HG03097 (cell line): ENCODE data around the gene SCGB2B2.
"Not testable (repeated sequence)": the region's sequence is repeated elsewhere in the genome, so short reads cannot be mapped to it uniquely, and the experiment has no call there.

Source experiments
- ATAC-seq: cut with Tn5 transposase; IDR thresholded peaks from one replicate; pipeline ENCODE4 v1.9.1; 2021; ENCODE audit not compliant: unreplicated experiment, low FRiP score

SCGB2B2 gene

DNA sequence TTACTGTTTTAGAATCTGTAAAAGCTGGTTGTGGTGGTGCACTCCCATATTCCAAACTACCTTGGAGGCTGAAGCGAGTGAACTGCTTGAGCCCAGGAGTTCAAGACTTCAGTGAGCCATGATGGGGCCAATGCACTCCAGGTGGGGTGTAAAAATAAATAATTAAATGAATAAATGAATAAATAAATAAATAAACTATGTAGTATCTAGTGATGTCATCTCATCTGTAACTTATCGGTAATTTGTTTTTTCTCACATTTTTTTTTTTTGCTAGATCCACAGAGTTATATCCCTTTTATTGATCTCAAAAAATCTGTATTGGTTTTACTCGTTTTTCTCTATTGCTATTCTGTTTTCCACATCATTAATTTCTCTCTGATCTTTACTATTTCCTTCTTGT lies 5.0 kb downstream of the SCGB2B2 start:
- ATAC-seq = no peak

DNA sequence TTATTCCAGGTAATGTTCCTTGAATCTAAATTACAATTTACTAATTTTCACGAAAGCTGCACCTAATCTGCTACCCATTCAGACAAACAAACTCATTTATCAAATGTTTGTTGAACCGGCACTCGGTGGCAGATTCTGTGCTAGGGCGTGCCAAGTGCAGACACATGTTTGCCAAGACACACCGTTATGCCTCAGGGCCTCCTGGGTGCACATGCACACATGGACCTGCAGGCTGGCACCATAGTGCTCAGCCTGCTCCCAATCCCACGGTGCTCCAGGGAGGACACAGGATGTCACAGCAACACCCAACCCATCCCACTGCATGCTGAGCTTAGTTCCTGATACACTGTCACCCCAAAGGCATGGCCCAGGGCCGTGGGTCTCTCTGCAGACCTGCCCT lies 7.7 kb downstream of the SCGB2B2 start:
- ATAC-seq = no peak

DNA sequence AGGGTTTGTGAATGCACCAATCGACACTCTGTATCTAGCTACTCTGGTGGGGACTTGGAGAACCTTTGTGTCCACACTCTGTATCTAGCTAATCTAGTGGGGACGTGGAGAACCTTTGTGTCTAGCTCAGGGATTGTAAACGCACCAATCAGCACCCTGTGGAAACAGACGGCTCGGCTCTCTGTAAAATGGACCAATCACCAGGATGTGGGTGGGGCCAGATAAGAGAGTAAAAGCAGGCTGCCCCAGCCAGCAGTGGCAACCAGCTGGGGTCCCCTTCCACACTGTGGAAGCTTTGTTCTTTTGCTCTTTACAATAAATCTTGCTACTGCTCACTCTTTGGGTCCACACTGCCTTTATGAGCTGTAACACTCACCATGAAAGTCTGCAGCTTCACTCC lies 8.3 kb downstream of the SCGB2B2 start:
- not testable (repeated sequence) for ATAC-seq

DNA sequence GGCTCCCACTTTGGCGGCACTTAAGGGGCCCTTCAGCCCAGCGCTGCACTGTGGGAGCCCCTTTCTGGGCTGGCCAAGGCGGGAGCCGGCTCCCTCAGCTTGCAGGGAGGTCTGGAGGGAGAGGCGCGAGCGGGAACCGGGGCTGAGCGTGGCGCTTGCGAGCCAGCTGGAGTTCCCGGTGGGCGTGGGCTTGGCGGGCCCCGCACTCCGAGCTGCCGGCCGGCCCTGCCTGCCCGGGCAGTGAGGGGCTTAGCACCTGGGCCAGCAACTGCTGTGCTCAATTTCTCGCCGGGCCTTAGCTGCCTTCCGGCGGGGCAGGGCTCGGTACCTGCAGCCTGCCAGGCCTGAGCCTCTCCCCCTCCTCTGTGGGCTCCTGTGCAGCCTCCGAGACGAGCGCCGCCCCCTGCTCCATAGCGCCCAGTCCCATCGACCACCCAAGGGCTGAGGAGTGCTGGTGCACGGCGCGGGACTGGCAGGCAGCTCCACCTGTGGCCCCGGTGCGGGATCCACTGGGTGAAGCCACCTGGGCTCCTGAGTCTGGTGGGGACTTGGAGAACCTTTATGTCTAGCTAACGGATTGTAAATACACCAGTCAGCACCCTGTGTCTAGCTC lies 8.8 kb downstream of the SCGB2B2 start:
- not testable (repeated sequence) for ATAC-seq

DNA sequence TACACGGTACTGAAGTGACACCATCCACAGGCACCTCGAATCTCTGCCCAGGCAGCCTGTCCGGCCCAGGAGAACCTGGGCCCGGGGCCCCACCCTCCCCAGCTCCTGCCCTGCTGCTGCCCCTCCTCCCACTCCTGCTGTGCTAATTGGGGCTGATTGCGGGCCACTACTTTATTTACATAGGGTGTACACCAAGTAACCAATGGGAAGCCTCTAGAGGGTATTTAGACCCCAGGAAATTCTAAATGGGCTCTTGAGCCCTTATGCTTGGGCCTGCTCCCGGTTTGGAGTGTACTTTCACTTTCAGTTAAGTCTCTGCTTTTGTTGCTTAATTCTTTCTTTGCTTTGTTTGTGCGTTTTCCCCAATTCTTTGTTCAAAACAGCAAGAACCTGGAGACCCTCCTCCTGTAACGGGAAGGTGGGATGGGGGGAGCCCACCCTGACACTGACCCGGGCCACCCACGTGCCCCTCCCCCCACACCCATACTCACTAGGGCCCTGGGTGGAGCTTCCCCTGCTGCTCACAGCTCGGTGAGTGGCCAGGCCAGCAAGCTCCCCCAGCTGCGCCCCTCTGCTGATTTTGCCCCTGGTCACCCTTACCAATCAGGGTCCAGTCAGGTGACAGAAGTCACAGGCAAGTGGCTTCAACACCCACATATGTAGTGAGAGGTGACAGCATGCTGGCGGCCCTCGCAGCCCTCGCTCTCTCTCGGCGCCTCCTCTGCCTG lies 9.4 kb downstream of the SCGB2B2 start:
- ATAC-seq = no peak

DNA sequence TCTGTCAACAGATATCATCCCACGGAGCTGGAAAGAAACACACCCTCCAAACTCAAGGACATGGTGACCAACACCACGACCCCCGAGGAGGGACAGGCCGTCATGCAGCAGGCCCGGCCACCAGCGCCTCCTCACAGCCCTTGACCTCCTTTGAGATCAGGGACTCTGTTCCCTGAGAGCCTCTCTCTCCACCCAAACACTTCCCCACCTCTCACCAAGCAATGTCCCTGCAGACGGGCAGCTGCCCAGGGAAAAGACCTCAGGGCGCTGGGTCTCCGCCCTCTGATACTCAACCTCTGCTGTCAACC lies 10.0 kb downstream of the SCGB2B2 start:
- no peak for ATAC-seq

DNA sequence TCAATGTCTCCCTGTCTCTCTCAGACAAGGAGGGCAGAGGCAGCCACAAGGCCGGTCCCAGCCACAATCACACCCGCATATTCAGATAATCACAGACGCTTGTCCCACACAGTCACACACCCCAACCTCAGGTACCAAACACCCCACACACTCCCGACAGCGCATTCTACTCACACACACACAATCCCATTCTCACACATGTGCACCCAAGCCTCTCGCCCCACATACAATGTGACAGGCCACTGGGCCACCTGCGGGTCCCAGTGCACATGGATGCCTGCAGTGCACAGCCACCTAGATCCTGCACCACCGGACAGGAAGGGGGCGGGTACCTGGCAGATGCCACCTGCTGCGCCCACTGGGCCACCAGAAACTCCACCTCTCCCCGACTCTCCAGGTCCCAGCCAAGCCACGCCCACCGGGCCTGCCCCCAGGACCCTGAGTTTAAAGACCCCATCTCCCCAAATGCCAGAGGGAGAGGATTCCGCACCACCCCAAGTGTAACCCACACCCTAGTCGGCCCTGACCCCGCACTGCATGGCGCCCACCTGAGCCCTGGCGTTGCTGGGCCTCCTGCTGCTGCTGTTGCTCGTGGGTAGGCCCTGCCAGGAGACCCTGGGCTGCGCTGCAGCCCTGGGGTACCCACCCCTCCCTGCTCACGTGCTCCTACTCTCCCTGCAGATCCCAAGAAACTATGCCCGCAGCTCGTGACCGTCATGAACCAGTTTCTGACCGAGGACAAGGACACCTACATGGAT lies 10.6 kb downstream of the SCGB2B2 start:
- ATAC-seq = no peak

DNA sequence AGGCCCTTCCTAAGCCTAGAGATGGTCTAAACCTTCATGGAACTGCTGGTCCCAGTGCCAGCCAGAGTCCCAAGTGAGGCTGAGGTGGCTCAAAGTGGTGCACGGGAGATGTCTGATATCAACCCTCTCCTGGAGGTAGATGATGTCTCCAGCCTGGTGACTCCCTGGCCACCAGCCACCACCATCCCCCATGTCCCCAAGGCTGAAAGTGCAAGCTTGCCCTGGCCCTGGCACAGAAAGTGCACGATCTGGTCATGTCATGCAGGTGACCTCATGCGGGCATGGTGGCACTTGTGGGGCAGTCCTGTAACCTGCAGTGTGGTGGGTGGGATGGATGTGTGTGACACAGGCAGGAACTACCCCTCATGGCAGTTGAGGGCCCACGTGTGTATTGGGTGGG lies 11.7 kb downstream of the SCGB2B2 start:
- ATAC-seq = not testable (repeated sequence)

DNA sequence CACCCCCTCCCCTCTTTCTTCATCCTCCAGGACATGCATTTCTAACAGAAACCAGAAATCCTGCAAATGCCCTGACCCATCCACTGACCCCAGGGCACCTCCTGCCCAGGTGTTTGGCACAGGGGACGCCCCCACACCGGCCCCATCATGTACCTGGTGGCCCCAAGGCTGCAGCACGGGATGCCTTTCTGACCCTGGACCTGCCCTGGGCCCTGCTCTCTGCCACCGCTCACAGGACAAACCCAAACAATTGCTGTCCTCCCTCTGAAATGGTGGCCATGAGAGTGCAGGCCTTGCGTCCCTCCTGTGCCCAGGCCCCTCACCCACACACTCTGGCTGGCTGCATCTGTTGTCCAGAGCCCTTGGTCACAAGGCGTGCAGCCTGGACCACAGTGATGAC lies 12.1 kb downstream of the SCGB2B2 start:
- no peak for ATAC-seq

DNA sequence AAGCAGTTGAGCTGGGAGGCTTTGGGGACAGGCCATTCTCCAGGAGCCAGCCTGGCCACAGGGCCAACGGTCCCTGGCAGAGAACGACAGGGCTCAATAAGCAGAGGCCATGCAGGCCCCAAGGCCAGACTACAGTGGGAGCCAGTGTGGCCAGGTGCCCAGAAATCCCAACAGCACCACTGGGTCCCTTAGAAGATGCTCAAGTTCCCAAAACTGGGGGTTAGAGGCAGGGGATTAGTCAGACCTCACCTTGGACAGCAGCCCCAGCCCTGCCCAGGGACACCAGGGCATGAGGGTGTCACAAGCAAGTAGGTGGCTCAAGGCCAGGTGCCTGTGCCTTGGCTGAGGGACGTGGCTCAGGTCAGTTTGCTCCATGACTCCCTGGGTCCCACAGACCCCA lies 12.8 kb downstream of the SCGB2B2 start:
- no peak for ATAC-seq

DNA sequence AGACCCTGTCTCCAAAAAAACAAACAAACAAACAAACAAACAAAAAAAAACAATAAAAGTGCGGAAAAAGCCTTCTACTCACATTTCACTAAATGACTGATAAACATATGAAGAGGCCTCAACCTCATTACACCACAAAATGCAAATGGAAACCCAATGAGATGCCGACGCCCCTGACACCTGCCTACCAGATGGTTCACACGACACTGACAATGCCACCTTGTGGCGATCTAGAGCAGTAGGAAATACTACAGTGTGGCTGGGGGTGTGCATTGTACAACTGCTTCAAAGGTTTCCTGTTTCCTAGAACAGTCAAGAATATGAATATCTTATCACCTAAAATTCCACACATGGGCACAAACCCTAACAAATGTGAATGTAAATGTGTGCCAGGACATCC lies 14.0 kb downstream of the SCGB2B2 start:
- no peak for ATAC-seq

DNA sequence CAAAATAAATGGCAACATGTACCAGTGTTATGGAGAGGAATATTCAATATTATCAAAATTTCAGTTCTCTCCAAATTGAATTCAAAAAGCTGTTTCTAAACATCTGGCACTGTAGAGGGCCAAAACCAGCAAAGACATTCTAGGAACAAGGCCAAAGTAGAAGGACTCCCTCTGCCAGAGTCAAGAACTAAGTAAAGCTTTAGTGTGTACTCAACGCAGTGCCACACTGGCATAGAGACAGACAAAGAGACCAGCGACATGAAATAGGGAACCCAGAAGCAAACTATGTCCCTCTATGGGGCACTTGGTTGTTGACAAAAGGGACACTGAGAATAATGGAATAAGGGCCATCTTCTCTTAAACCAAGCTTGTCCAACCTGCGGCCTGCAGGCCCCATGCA lies 15.6 kb downstream of the SCGB2B2 start:
- no peak for ATAC-seq

DNA sequence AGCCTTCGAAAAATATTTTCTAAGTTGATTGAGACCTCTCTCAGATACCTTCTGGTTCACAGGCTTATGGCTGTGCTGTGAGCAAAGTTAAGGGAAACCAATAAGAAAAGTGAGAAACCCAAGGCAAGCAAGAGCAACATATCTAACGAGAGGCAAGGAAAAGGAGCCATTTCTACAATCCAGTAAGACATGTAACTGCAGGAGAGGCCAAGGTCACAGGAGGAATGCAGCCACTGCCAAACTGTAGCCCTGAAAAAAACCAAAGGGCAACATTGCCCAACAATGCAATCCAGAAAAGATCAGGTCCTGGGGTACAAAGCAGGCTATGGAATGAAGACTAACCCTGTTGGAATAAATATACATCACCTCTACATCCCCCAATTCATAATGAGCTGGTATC lies 21.3 kb downstream of the SCGB2B2 start:
- no peak for ATAC-seq

DNA sequence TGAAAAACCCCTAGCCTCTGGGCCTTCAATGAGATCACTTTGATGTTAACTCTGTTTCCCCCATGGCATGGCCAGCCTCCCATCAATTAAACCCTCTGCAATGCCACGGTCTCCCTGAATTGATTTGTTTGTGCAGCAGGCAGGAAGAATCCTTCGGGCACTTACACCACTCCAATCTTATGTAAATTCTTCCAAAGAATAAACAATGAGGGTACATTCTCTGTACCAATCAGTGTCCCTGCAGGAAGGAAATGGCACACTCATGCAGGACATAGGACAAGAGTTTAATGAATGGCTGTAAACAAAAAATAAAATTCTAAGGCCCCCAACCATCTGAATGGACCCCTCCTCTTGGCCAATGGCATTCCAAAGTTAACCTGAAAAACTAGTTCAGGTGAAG lies 22.2 kb downstream of the SCGB2B2 start:
- ATAC-seq = no peak

DNA sequence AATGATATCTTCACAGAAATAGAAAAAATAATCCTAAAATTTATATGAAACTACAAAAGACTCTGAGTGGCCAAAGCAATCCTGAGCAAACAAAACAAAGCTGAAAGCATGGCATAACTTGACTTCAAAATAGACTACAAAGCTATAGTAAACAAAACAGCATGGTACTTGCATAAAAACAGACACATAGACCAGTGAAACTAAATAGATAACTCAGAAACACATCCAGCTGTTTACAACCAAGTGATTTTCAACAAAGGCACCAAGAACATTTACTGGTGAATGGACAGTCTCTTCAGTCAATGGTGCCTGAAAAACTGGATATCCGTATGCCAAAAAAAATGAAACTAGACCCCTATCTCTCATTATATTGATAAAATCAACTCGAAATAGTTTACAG lies 25.2 kb downstream of the SCGB2B2 start:
- no peak for ATAC-seq

DNA sequence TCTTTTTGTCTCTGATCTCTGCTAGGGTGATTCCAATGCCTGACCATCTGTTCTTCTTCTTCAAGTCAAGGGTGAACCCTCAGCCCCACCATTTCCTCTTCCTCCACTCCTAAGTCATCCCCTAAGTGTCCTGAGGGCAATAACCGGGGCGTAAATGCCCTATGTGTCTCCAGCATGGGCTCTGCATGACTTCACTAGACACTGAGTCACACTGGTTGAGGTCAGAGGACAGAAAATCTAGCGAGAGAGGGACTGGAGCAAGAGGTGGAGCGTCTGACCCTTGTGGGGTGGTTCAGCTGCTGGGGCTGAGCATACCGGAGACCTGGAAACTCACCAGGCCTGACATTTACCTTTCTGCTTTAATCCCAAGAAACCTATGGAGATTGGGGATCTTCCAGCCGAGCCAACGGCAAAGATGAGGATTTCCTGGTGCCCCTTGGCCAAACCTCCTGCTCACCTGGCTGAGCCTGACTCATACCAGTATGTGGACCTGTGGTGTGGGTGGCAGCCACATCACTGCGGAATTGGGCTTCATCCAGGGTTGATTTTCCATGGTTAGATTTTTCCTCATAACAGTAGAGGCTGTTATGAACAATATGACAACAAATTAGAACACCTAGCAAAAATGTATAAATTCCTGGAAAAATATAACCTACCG lies 26.9 kb downstream of the SCGB2B2 start:
- ATAC-seq = no peak

DNA sequence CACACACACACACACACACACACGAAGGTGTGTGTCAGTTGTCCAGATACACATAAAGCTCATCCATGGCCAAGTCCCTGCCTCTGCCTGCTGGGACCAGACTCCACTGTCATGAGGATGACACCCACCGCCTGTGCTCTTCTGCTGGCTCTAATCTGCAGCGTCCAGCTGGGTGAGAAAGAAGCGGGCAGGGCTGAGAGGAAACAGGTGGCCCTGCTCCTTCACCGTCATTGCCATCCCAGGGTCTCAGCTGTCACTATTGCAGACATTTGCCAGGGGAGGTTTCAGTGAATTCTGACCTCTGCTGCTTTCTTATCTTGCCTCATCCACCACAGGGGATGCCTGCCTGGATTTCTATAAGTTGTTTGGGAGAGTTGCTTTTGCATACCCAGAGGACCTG lies 31.4 kb downstream of the SCGB2B2 start:
- no peak for ATAC-seq

DNA sequence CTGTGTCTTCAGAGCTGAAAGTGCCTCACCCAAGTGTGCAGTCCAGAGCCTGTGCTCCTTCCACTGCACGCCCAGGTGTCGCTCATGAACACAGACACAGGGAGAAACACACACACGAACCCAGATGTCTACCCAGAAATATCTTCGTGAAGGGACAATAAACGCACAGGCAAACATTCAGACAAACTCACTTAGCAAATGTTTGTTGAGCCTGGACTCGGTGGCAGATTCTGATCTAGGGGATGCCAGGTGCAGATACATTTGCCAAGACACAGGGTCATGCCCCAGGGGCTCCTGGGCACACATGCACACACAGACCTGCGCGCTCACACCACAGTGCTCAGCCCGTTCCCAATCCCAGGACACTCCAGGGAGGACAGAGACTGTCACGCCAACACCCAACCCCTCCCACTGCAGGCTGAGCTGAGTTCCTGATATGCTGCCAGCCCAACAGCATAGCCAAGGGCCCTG lies 31.9 kb downstream of the SCGB2B2 start:
- ATAC-seq = no peak

DNA sequence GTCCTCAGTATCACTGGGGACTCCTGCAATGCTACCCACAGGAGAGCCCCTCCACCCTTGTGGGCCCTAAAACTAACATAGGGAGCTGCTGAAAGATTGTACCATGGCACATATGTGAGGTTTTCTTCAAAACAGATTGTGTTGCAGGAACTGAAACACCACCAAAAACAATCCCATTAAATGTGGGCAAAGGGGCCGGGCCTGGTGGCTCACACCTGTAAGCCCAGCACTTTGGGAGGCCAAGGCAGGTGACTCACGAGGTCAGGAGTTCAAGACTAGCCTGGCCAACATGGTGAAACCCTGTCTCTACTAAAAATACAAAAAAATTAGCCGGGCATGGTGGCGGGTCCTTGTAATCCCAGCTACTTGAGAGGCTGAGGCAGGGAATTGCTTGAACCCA lies 34.7 kb downstream of the SCGB2B2 start:
- no peak for ATAC-seq

DNA sequence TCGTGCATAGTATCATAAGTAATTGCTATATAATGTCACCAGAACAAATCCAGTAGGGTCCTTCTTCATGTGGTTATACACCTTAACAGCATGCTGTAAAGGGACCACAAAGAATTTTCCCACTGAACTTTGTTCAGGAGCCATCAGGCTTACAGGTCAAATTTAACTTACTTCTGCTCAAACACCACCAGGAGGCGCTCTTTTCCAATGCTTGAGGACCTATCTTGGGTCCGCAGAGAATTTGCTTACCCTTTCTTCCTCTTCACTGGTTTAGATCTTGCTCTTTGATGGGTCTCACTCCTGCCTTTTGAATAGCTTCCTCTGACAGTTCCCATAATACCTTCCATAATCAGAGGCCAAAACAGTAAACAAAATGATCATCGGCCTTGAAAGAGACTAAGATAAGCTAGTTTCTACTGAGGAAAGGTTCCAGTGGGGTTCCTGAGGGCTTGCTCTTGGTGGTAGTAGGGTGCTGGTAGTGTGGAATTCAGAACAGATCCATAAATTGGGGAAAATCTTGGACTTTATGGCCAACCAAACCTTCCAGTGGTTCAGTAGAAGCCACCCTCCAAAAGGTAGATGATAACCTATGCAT lies 37.4 kb downstream of the SCGB2B2 start:
- no peak for ATAC-seq

DNA sequence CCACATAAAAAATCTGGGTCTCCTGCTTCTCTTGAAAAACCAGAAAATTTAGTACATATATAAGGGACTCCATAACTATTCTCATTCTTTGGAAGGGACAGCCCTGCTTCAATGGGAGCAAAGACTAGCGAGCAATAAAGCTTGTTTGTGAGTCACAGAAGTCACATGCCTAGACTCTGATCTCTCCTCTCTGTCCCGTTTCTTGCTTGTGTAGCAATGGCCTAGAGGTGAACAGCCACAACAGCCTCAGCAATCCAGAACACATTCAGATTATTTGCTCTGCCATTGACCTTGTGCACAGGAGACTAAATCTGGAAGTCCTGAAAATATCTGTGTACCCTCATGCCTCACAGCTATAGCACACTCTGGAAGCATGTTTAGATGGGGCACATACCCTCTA lies 43.2 kb downstream of the SCGB2B2 start:
- ATAC-seq = no peak
